T-cell (primary cell): Measurements from ENCODE around the gene MMAA. TPM values are rescaled to one million over a fixed set of nuclear protein-coding genes. Genes with fewer than 3 reads are reported as not detected.

Experiments used
- ATAC-seq, 4 experiments: fragments of 200-7000 bp in 3 of 4; fragments of 150-1000 bp in 1 of 4; cut with Tn5 transposase; replicated peaks in 1 of 4; 1 replicate in 3 of 4; 2 replicates in 1 of 4; pipeline ENCODE4 v1.10.0; 2021; ENCODE audit warnings: moderate library complexity in 3 of 4, mild to moderate bottlenecking in 2 of 4, moderate number of reproducible peaks in 1 of 4
- CTCF ChIA-PET, 2 donors: fragments of 300-600 bp; sonication (Branson Sonifier 250); formaldehyde crosslinking; loops; one replicate each; lab custom pipeline; 2022; ENCODE audit warnings: antibody characterized with exemption in 2 of 2; lab: Charles Lee
- POLR2A ChIA-PET, 2 donors: fragments of 300-600 bp; sonication (Branson Sonifier 250); formaldehyde crosslinking; loops; one replicate each; lab custom pipeline; 2022; ENCODE audit warnings: antibody characterized with exemption in 2 of 2; lab: Charles Lee
- DNase-seq, 35 experiments: peaks; one replicate each; pipeline versions ENCODE4 v3.0.0 to v3.0.0-alpha.2; 2013 to 2023
- H3K27ac ChIP-seq: one replicate; pipeline ENCODE4 v1.5.1; 2013; ENCODE audit warnings: low read length
- H3K27me3 ChIP-seq, 2 experiments: replicated peaks in 1 of 2; 1 replicate in 1 of 2; 2 replicates in 1 of 2; pipeline versions ENCODE4 v1.6.1 to v1.7.0; 2013; ENCODE audit warnings: low read length in 1 of 2, mixed read lengths in 1 of 2; ENCODE audit not compliant: control insufficient read depth in 2 of 2, insufficient read depth in 2 of 2; ENCODE audit errors: extremely low read depth in 1 of 2
- H3K36me3 ChIP-seq, 2 donors: 1 replicate in 1 of 2; 2 replicates in 1 of 2; pipeline versions ENCODE4 v1.6.1 to v1.7.0; 2013; ENCODE audit warnings: low read length in 1 of 2; ENCODE audit not compliant: control insufficient read depth in 2 of 2, insufficient read depth in 1 of 2; ENCODE audit errors: extremely low read depth in 1 of 2
- H3K4me1 ChIP-seq, 2 experiments: 1 replicate in 1 of 2; 2 replicates in 1 of 2; pipeline versions ENCODE4 v1.6.1 to v1.7.0; 2013; ENCODE audit warnings: low read length in 2 of 2, mixed read lengths in 1 of 2; ENCODE audit not compliant: insufficient read depth in 2 of 2, control insufficient read depth in 1 of 2; ENCODE audit errors: extremely low read depth in 1 of 2
- H3K4me3 ChIP-seq, 2 donors: 1 replicate in 1 of 2; 2 replicates in 1 of 2; pipeline versions ENCODE4 v1.5.1 to v1.7.0; 2013; ENCODE audit warnings: mild to moderate bottlenecking in 2 of 2, low read length in 1 of 2, moderate library complexity in 1 of 2; ENCODE audit not compliant: control insufficient read depth in 1 of 2; ENCODE audit errors: extremely low read depth in 1 of 2
- H3K9me3 ChIP-seq: 2 replicates; pipeline ENCODE4 v1.7.0; 2013
- H3K27ac Mint-ChIP-seq, 2 donors: one replicate each; pipeline ENCODE4 v1.8.0; 2020 to 2021; ENCODE audit warnings: mild to moderate bottlenecking in 2 of 2, mixed read lengths in 2 of 2
- H3K27me3 Mint-ChIP-seq, 2 donors: one replicate each; pipeline ENCODE4 v1.8.0; 2021 to 2022; ENCODE audit warnings: mixed read lengths in 2 of 2
- H3K36me3 Mint-ChIP-seq: one replicate; pipeline ENCODE4 v1.8.0; 2021; ENCODE audit warnings: mixed read lengths
- H3K4me1 Mint-ChIP-seq, 3 donors: one replicate each; pipeline ENCODE4 v1.8.0; 2020 to 2022; ENCODE audit warnings: mixed read lengths in 3 of 3, mild to moderate bottlenecking in 1 of 3
- H3K4me3 Mint-ChIP-seq, 3 donors: one replicate each; pipeline ENCODE4 v1.8.0; 2020 to 2022; ENCODE audit warnings: mild to moderate bottlenecking in 3 of 3, mixed read lengths in 3 of 3, moderate library complexity in 3 of 3
- H3K9me3 Mint-ChIP-seq, 3 donors: one replicate each; pipeline ENCODE4 v1.8.0; 2020 to 2022; ENCODE audit warnings: mixed read lengths in 3 of 3
- WGBS: methylation state at CpG from one replicate; pipeline ENCODE4 v1.1.5; 2013; ENCODE audit warnings: missing lambda C conversion rate; ENCODE audit not compliant: insufficient coverage; 5-methylcytosine and 5-hydroxymethylcytosine counted together
- total RNA-seq, 35 experiments: library from RNA in 6 of 35; stranded (reverse) in 6 of 35; fragments of 120-200 nt in 1 of 35; gene quantifications; one replicate each; pipeline versions ENCODE4 v1.2.1 to v1.2.4 and lab custom pipeline; 2013 to 2026

The MMAA gene
- total RNA-seq, 5 donors from 2014 or later (not counting 1 experiment from before 2014, with no cell fraction given) = 7.2 to 13.1 (median 10.4) TPM

GRCh38 chr4:145709336-145709735 is 90.2 kb downstream of the MMAA start:
- no peak for DNase-seq
- no peaks in the 10 kb centered on the region for H3K4me1 ChIP-seq
- no peaks in the 10 kb centered on the region for H3K36me3 ChIP-seq
- H3K4me1 Mint-ChIP-seq = no peaks in the 10 kb centered on the region
- no peak for ATAC-seq
- peaks cover 7 to 27% (median 12%) of the 10 kb centered on the region in 3 donors for H3K9me3 Mint-ChIP-seq
- peaks cover 3 to 4% of the 10 kb centered on the region in 2 donors for H3K27me3 Mint-ChIP-seq
- no peak overlapping the region for H3K27ac Mint-ChIP-seq
- WGBS = 82% methylated on average over 1 of the region's 1 CpG
- no peak overlapping the region for H3K27ac ChIP-seq
- no peaks in the 10 kb centered on the region for H3K36me3 Mint-ChIP-seq
- no peak overlapping the region for H3K4me3 Mint-ChIP-seq
- ChIA-PET CTCF (no interaction called here), POLR2A (no interaction called here)
- no peak overlapping the region for H3K4me3 ChIP-seq
- peaks cover 2% of the 10 kb centered on the region for H3K9me3 ChIP-seq
- H3K27me3 ChIP-seq = peaks cover 0 to 3% of the 10 kb centered on the region in 2 experiments

Other genes starting within 250 kb of the MMAA start
- gene SMAD1, start 137.5 kb upstream of the MMAA start, total RNA-seq = 1 to 10 TPM; 1.0 to 8.7 (median 1.5) TPM
- not detected for gene C4orf51, start 60.8 kb downstream of the MMAA start, total RNA-seq